Osteocyte (in vitro differentiated cells): ENCODE results near the gene ANKH. TPM values are rescaled to one million over a fixed set of nuclear protein-coding genes. Genes with fewer than 3 reads are reported as not detected.

ENCODE experiments used
- DNase-seq: peaks from one replicate; pipeline ENCODE4 v3.0.0; 2021; ENCODE audit warnings: mixed read lengths; ENCODE audit not compliant: unreplicated experiment; ENCODE audit errors: extremely low spot score
- H3K27ac Mint-ChIP-seq: one replicate; pipeline ENCODE4 v1.8.0; 2021; ENCODE audit warnings: mild to moderate bottlenecking, mixed read lengths; ENCODE audit not compliant: unreplicated experiment
- H3K27me3 Mint-ChIP-seq: one replicate; pipeline ENCODE4 v1.8.0; 2021; ENCODE audit warnings: mixed read lengths; ENCODE audit not compliant: unreplicated experiment
- H3K36me3 Mint-ChIP-seq: one replicate; pipeline ENCODE4 v1.8.0; 2021; ENCODE audit warnings: mixed read lengths; ENCODE audit not compliant: unreplicated experiment
- H3K4me1 Mint-ChIP-seq: one replicate; pipeline ENCODE4 v1.8.0; 2021; ENCODE audit warnings: mixed read lengths; ENCODE audit not compliant: unreplicated experiment
- H3K4me3 Mint-ChIP-seq: one replicate; pipeline ENCODE4 v1.8.0; 2021; ENCODE audit warnings: mild to moderate bottlenecking, moderate library complexity, mixed read lengths; ENCODE audit not compliant: unreplicated experiment
- H3K9me3 Mint-ChIP-seq: one replicate; pipeline ENCODE4 v1.8.0; 2021; ENCODE audit warnings: mixed read lengths; ENCODE audit not compliant: unreplicated experiment
- total RNA-seq: library from RNA; stranded (reverse); gene quantifications from 2 replicates; pipeline ENCODE4 v1.2.1, GENCODE V29; 2021
- TF ChIP-seq, protein P1 (sequence below): fragments of 200-600 bp; sonication (generic); IDR thresholded peaks from 2 replicates; pipeline ENCODE4 v1.5.0; 2021; ENCODE audit warnings: antibody characterized with exemption, mild to moderate bottlenecking, moderate library complexity

The ANKH gene
- total RNA-seq, 1 donor from 2014 or later: 50.8 TPM

DNA sequence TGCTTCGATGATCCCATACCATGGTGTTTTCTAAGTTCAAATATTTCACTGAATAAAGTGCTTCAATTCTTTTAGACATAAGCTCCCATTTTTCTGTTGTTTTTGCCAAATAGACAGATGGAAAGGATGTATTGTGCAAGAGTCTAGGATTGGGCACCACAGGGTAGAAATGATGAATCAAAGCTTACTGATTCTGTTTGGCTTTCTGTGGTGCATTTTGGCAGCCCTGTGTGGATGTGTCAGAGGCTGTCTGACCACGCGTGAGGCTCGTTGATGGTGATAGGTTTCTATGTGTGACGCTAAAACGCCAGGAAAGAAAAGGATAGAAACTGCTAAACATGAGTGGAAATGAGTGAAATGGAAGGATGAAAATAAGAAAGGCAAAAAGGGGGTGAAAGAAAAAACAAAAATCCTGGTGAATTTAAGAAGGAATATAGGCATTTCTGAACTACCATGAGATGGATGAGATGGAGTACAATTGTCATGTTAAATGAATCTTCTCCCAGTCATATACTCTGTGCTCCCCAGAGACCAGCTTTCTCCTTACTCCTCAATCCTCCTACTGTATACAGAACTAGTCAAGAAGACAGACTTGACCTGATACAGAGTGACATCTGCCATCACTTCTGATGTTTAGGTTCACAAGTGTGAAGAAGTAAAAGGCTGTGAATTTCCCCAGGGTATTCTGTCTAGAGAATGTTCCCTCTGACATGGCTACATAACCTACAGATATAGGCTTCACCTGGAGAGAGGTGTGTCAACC is 54.4 kb downstream of the ANKH start:
- Mint-ChIP-seq H3K9me3 (no peaks in the 10 kb centered on the region), H3K4me1 (peaks cover 32% of the 10 kb centered on the region), H3K27me3 (peaks cover 2% of the 10 kb centered on the region), H3K27ac (peak overlapping the region; percentile 56), H3K36me3 (no peaks in the 10 kb centered on the region), H3K4me3 (peak overlapping the region; percentile 10)
- DNase-seq: no peak
- TF ChIP-seq, protein P1, sequence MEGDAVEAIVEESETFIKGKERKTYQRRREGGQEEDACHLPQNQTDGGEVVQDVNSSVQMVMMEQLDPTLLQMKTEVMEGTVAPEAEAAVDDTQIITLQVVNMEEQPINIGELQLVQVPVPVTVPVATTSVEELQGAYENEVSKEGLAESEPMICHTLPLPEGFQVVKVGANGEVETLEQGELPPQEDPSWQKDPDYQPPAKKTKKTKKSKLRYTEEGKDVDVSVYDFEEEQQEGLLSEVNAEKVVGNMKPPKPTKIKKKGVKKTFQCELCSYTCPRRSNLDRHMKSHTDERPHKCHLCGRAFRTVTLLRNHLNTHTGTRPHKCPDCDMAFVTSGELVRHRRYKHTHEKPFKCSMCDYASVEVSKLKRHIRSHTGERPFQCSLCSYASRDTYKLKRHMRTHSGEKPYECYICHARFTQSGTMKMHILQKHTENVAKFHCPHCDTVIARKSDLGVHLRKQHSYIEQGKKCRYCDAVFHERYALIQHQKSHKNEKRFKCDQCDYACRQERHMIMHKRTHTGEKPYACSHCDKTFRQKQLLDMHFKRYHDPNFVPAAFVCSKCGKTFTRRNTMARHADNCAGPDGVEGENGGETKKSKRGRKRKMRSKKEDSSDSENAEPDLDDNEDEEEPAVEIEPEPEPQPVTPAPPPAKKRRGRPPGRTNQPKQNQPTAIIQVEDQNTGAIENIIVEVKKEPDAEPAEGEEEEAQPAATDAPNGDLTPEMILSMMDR: no peak

- Mint-ChIP-seq H3K4me1 (peaks cover 30% of the 10 kb centered on the region), H3K4me3 (no peak overlapping the region), H3K9me3 (no peaks in the 10 kb centered on the region), H3K27me3 (peaks cover 2% of the 10 kb centered on the region), H3K36me3 (no peaks in the 10 kb centered on the region), H3K27ac (no peak overlapping the region)
- no peak for DNase-seq
- TF ChIP-seq, protein P1: no peak
Measured at GRCh38 chr5:14816374-14816998, 55.1 kb downstream of the ANKH start.

GRCh38 chr5:14813747-14814146 is 57.8 kb downstream of the ANKH start:
- H3K36me3 Mint-ChIP-seq: no peaks in the 10 kb centered on the region
- peaks cover 2% of the 10 kb centered on the region for H3K27me3 Mint-ChIP-seq
- H3K4me3 Mint-ChIP-seq: no peak overlapping the region
- peaks cover 34% of the 10 kb centered on the region for H3K4me1 Mint-ChIP-seq
- TF ChIP-seq, protein P1: no peak
- no peak overlapping the region for H3K27ac Mint-ChIP-seq
- DNase-seq: no peak
- no peaks in the 10 kb centered on the region for H3K9me3 Mint-ChIP-seq

- Mint-ChIP-seq H3K4me3 (no peak overlapping the region), H3K27ac (no peak overlapping the region), H3K27me3 (peaks cover 2% of the 10 kb centered on the region), H3K36me3 (no peaks in the 10 kb centered on the region), H3K4me1 (peaks cover 27% of the 10 kb centered on the region), H3K9me3 (no peaks in the 10 kb centered on the region)
- DNase-seq: no peak
- TF ChIP-seq, protein P1: no peak
Measured at GRCh38 chr5:14812166-14812565, 59.4 kb downstream of the ANKH start.

- Mint-ChIP-seq H3K4me3 (no peak overlapping the region), H3K9me3 (no peaks in the 10 kb centered on the region), H3K4me1 (peaks cover 28% of the 10 kb centered on the region), H3K27ac (no peak overlapping the region), H3K36me3 (no peaks in the 10 kb centered on the region), H3K27me3 (no peaks in the 10 kb centered on the region)
- DNase-seq: no peak
- TF ChIP-seq, protein P1: no peak
Measured at GRCh38 chr5:14810928-14811572, 60.5 kb downstream of the ANKH start.
